A549 (cell line): Measurements from ENCODE around the gene GIT1.

Source experiments
- CTCF ChIP-seq: fragments of >200 bp; sonication (Bioruptor Twin); formaldehyde crosslinking; IDR thresholded peaks from 3 replicates; pipeline ENCODE4 v1.5.1; 2016
- HEYL ChIP-seq: fragments of 250-450 bp; sonication (Bioruptor Pico); IDR thresholded peaks from 2 replicates; pipeline ENCODE4 v1.8.0; 2021; ENCODE audit warnings: mild to moderate bottlenecking, moderate library complexity
- POLR2A ChIP-seq: IDR thresholded peaks from 2 replicates; pipeline ENCODE4 v1.6.1; 2012; ENCODE audit warnings: mild to moderate bottlenecking, low read length
- RAD21 ChIP-seq, 2 experiments: fragments of >200 bp in 1 of 2; sonication (Bioruptor Twin) in 1 of 2; formaldehyde crosslinking in 1 of 2; IDR thresholded peaks in 1 of 2; conservative IDR thresholded peaks in 1 of 2; 2 replicates in 1 of 2; 3 replicates in 1 of 2; pipeline ENCODE4 v1.6.1; 2012 to 2018; ENCODE audit warnings: inconsistent platforms in 1 of 2
- USF2 ChIP-seq: fragments of 450-650 bp; IDR thresholded peaks from 2 replicates; pipeline ENCODE4 v1.6.1; 2014; ENCODE audit warnings: antibody characterized with exemption

GRCh38 chr17:29611351-29612093, 22.1 kb upstream of the GIT1 start:
- no peak for TF ChIP-seq USF2
- no peak for TF ChIP-seq HEYL (CRISPR knock-in tag)
- no peak for TF ChIP-seq CTCF
- no peak for TF ChIP-seq RAD21 (conservative IDR thresholded peaks at IDR 0.05 in 1 of 2, IDR thresholded peaks at IDR 0.05 in 1 of 2)
- no peak for TF ChIP-seq POLR2A
